ENCODE measurements around the gene TTBK1.
"Not testable (repeated sequence)": the region's sequence is repeated elsewhere in the genome, so short reads cannot be mapped to it uniquely, and the experiment has no call there.

- not testable (repeated sequence) for TF ChIP-seq POLR2AphosphoS5, POLR2A, SPI1 (IDR thresholded peaks at IDR 0.05; ENCODE audit: low read depth, low read length)
These were observed 59.7 kb downstream of the TTBK1 start for GRCh38 chr6:43303006-43303405.
